ENCODE measurements around the gene VWA8. TPM values are rescaled to one million over a fixed set of nuclear protein-coding genes. Genes with fewer than 3 reads are reported as not detected.
A peak's percentile ranks its signal among the peaks of the same experiment; 100 is the strongest.
"Not testable (repeated sequence)": the region's sequence is repeated elsewhere in the genome, so short reads cannot be mapped to it uniquely, and the experiment has no call there.

Gene VWA8
- total RNA-seq, 1 experiment from 2014 or later, result 4.6 TPM

DNA sequence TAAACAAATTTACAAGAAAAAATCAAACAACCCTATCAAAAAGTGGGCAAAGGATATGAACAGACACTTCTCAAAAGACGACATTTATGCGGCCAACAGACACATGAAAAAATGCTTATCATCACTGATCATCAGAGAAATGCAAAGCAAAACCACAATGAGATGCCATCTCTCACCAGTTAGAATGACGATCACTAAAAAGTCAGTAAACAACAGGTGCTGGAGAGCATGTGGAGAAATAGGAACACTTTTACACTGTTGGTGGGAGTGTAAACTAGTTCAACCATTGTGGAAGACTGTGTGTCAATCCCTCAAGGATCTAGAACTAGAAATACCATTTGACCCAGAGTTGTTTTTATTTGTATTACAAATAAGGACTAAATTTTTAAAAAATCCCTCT lies 215.4 kb downstream of the VWA8 start:
- DNase-seq (ENCODE audit: low spot score), result not testable (repeated sequence)

DNA sequence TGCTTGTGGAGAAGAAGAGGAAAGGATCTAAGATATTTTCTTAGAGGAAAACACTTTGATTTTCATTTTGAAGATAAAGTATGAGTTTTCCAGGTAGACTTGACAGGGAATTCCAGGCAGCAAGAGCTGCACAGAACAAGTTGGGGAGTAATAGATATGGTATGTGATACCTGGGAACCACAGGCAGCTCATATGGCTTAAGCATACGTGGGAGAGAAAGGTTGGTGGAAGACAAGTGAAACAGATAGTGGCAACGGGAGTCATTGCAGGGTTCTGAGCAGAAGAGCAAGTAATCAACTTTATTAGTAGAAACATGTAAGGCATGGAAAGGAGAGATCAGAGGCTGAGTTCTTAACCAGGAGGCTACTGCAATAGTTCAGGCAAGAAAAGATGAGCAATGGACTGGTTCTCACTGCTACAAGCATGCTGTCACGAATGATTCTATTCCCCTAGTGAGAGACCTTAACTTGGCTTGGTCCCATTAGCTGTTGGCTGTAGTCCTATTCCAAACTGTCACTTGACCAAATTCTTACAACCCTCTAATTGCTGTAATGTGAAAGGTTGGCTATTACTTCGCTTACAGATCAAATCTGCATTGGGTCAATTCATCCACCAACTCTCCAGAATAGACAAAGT lies 217.9 kb downstream of the VWA8 start:
- no peak for DNase-seq (ENCODE audit: low spot score)

DNA sequence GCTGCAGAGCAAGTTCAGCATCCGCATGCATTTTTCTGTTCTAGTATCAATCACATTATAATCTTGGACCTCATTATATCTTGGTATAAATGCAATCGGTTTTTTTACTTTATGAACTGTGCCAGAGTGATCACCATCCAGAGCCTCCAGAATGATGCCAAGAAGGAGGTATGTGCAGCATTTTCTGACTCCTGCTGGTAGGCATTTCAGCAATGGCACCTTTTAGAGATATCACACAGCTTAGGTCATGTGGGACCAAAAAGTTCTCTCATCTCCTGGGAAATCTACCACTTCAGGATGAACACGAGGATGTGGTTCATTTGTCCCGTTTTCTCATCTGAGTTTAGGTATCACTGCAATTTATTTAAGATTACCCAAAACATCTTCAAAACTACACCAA lies 220.4 kb downstream of the VWA8 start:
- DNase-seq (ENCODE audit: low spot score), result no peak

DNA sequence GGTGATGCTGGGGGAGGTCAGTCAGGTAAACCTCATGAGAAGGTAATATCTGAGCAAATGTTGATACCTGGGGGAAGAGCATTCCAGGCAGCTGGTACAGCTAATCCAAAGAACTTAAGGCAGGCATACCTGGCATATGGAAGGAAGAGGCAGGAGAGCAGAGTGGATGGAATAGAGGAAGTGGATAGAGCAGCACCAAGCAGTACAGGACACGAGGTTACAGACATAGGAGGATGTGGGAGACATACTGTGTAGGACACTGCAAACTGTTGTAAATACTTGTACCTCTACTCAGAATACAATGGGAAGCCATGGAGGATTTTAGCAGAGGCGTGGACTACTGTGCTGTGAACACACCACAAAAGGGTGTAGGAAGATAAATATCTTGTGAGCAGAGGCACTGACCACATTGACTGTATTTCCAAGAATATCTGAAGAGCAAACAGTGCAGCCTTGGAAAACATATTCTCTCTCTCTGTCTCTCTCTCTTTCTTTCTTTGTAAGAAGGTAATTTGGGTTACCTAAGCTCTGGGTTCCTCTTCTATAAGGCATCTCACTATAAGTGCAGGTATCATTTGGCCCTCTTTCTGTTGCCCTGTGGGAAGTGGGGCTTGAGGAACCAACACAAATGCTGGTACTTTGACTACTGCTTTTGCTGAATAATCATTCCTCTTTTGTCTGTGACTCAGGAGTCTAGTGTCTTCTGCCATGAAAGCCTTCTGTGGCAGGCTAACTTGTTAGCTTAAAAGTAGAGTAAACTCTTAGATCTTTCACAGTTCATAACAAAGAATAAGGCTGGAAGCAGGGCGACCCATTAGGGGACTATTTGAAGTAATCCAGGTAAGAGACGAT lies 238.0 kb downstream of the VWA8 start:
- no peak for DNase-seq (ENCODE audit: low spot score)

DNA sequence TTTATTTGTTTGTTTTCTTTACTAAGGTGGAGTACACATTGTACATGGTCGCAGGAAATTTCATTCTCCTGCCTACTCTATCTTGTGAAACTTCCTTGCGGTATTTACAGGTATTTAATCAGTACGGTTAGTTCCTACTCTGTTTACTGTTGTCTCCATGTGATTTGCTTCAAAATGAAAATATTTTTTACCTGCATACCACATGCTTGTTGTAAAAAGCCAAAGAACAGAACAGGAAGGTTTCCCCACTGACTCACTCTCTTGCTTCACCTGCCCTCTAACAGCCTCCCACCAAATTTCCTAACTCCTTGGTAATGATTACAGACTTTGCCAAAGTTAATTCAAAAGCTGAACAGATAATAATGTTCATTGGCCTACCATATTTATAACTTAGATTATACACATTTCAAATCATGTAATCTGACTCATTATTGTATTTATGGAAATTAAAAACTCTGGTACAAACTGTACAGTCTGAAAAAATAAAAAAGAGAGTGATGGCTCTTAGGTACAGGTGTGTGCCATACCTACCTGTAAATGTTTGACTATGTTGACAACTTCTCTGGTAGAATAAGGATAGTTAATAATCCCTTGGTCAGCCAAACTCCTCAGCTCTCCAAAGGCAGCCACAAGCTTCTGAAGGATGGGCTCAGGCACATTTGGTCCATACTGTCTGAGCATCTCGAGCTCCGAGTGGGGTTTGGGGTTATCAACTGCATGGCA lies 239.9 kb downstream of the VWA8 start:
- no peak for DNase-seq (ENCODE audit: low spot score)

DNA sequence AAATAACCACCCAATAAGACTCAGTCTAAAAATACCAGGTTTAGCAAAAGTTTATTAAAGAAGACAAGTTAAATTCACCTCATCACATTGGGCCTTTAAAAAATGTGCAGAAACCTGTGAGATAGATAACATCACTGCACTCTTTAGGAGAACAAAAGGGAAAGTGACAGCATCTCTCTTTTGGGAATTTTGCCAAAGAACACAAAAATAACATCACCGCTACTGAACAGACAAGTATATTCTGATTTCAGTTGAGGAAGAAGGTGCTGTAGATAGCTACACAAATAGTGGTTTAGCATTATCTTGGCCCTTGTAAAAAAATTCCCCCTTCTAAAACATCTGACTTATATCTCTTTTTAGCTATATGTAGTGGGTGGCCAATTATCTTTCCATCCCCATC lies 244.7 kb downstream of the VWA8 start:
- DNase-seq (ENCODE audit: low spot score), result no peak

DNA sequence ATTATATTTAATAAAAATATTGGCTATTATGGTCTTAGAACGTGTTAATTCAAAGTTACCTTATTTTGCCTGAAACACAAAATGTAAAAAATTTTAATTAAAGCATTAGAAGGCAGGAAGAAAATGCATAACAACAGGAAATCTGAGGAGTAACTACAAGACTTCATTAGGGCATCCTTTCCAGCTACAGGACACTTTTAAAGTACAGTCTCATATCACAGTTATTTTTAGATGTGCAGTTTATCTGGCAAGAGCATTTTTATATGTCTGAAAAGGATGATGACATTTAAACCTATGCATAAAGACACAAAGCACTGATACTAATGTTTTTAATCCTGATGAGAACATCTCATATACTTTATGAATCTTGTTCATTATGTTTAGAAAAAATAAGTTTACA lies 247.5 kb downstream of the VWA8 start:
- DNase-seq (ENCODE audit: low spot score), result no peak

DNA sequence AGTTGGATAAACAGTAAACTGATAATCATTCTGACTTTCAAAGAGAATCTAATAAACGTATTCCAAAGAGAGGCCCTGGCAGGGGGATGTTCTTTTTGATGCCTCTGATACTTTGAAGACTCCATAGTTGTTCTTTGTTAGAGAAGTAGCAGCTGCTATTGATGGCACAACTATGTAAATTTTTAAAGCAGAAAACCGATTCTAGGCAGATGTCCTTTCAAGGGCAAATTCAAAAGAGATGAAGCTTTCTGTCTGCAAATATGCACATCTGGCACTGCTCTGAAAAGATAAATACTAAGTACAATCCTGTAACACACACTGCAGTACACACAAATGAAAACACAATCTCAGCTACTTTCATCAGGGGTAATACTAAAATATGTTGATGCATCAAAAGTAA lies 250.1 kb downstream of the VWA8 start:
- no peak for DNase-seq (ENCODE audit: low spot score)

DNA sequence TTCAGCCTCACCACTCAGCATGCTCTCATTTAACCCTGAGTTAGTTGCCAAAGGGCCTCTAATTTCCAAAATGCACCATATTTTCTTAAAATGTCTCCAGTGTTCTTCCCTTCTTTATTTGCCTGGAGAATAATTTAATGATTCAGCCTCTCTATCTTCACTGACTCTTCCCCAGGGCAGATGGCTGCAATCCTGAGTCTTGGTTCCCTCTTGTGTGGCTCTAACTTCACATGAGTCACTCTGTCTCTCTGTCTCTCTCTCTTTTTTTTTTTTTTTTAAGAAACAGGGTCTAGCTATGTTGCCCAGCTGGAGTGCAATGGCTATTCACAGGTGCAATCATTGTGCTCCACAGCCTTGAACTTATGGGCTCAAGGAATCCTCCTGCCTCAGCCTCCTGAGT lies 251.4 kb downstream of the VWA8 start:
- no peak for DNase-seq (ENCODE audit: low spot score)

DNA sequence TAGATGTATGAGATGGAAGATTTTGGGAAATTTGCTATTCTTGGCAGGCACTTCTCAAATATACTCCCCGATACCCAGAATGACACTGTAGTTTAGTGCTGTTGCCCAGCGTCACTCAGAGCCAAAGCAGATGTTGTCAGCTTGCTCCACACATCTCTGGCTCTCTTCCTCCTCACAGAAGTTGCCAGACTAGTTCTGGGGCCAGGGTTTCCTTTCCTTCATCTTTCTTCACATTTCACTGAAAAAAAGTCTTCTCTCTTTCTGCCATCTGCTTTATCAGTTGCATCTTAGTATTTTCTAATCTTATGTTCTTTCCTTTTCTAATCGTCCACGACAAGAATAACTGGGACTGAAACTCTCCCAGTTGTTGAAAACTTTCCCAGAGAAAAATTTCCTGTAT lies 252.2 kb downstream of the VWA8 start:
- no peak for DNase-seq (ENCODE audit: low spot score)

DNA sequence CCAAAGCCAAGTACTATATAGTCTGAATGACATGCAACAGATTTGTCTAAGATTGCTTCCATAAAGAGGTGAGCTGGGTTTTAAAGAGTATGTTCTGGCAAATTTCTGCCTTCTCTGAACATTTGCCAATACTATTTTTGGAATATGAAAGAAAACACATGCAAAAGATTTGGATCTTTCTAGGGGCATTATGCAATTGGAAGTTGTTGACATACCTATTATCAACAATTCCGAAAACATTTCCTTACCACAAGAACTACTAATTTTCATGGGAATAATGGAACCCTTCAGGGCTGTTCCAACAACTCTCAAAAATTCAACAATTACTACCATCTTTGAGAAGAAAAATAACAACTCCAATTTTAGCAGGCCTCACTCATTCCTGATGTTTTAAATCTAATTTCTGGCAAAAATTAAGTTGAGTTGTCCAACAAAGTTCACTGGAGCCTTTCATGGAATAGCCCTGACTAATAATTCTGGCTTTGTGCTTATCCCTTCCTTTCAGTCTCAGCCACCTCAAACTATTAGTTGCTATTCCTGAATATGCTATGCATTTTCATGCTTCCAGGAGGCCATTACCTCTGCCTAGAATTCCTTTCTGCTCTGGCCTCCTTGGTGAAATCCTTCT lies 253.6 kb downstream of the VWA8 start:
- DNase-seq (ENCODE audit: low spot score), result no peak

DNA sequence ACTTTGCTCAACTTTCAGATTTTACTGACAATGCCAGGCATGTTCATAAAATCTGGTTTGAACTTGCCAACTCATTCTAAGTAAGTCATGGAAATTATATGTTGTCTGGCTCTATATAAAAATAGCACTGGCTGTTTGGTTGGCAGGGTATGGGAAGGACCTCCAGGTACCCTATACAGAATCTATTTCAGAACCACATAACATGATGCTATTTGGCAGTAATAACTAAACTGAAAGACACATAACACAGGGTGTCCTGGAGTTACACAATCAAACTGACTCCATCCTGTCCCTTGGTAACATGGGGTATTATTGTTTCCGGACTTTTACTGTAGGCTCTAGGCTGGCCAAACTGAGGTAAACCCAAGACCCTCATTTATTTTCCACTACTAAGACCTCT lies 254.8 kb downstream of the VWA8 start:
- DNase-seq (ENCODE audit: low spot score), result no peak

DNA sequence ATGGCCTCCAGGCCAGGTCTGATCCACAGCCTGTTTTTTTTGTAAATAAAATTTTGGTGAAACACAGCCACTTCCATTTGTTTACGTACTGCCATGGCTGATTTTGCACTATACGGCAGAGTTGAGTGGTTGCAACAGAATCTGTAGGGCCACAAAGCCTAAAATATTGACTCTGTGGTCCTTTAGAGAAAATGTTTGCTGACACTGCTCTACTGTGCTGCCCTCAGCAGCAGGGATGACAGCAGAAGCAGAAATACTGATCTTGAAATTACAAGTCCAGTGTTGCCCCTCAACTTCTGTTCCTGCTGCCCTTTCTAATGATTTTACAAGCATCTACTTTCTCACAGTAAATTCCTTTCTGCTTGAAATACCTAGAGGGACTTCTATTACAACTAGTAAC lies 258.4 kb downstream of the VWA8 start:
- DNase-seq (ENCODE audit: low spot score), result no peak

DNA sequence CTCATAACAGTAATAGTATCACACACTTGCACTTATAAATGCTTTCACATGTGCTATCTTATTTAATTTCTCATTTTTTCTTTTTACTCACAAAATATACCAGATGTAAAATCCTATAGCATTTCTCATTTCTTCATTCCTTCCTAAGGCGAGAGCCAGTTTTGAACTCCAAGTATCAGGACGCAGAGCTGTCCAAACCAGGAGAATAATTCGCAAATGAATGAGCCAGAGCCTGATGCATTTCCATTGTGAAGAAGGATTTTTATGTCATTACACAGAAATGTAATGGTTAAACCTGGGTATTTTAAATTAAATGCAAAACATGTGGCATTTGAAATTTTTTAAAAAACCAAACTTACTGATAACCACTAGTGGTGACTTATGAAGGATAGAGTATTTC lies 259.2 kb downstream of the VWA8 start:
- DNase-seq (ENCODE audit: low spot score), result no peak

DNA sequence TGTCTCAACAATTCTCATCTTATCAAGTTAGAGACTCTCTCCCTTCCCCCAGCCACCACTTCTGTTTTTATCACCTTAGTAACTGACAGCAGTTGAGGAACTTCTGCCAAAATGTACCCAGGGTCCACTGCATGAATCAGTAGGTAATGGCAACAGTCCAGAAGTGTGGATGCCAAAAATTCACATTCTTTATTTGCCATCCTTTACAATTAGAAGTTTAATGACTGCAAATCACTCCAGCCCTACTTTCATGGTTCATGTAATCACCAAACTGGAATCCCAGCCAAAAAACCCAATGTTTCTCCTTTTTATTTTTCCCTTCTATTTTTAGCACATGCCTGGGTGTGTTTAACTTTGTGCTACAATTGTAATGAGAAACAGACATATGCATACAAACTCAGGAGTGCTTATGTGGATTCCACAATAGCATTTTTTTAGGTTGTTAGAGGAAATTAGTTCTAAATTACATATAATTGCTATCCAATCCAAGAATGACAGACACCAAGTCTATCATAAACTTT lies 260.1 kb downstream of the VWA8 start:
- peak; percentile 11 for DNase-seq (ENCODE audit: low spot score)

DNA sequence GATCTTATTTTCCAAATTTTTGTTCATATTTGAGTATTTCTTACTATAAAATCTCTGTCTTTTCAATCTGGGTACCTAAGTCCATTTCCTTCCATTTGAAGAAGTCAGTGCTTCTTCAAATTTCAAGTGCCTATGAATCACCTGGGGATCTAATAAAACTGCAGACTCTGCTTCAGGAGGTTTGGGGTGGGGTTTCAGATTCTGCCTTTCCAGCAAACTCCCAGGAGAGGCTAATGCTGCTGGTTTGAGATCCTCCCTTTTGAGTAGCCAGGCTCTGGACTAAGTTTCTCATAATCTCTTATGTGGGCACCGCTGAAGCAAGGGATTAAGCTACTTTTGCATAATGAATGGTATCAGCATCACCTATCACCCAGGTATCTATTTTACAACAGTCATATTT lies 261.1 kb downstream of the VWA8 start:
- no peak for DNase-seq (ENCODE audit: low spot score)

DNA sequence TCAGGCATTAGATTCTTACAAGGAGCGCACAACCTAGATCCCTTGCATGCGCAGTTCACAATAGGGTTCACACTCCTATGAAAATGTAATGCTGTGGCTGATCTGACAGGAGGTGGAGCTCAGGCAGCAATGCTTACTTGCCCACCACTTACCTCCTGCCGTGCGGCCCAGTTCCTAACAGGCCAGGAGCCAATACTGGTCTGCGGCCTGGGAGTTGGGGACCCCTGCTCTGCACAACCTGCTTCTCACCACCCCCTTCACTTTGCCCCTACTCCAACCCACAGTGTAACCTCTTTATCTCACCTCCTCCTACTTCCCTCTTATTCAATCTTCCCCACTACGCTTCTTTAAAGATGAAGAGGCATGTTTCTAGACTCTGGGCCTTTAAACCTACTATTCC lies 263.3 kb downstream of the VWA8 start:
- DNase-seq (ENCODE audit: low spot score), result no peak

DNA sequence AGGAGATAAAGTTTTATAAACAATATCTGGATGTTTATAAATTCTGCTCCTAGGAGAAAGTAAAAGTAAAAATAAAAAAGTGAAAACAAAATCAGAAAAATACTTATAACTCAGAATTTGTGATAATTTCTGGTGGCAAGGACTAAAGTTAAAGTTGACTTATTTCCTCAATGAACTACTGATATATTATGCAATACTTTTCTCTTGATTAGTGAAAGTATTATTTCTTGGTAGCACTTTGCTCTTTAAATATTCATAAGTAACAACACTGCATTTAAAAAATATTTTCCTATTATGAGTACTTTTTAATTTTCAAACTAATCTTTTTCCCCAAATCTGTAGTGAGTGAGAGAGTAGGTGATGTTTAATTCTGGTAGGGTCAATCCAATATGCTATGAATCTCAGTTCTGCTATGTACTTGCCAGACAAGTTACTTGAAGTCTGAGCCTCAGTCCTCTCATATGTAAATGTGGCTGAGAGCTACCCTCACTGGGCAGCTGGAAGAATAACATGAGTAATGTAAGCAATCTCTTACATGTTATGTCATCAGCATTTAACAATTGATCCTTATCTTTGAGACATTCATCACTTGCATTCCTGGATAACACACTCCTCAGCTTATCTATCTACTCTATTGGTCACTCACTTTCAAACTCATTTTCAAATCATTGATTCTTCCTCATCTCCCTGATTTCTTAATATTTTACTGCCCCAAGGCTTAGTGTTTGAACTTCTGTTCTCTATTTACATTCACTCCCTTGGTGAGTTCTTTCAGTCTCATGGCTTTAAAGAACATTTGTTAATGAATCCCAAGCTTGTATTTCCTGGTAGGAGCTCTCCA lies 264.5 kb downstream of the VWA8 start:
- DNase-seq (ENCODE audit: low spot score), result peak; percentile 39

DNA sequence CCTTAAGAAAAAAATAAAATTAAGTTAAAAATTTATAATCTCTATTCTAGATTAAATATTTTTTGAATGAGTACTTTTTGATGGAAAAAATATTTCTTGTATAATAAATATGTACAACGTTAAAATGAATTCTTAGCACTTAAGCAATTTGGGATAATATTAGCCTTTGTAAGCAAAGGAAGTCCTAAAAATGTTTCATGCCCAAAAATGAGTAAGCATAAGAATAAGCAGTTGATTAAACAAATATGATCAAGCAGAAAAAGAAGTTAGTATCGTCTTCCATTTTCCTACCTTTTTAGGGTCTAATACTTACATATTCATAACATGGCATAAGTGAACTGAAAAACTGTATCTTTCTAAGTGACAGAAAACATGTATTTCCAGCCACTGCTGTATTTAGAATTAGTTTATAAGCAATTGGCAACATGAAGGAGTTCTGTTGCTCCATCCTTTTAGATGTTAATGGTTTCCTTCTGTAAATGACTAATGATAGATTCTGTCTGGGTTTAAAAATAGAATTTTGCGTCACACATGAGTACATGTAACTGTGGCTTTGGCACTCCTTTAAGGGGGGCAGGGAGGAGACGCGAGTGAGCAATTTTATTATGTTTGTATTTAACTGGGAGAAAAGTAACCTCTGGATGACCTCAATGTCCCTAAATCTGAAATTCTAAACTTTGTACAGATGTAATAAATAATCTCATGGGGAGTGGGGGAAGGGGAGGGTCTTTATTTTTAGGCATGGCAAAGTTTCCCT lies 266.2 kb downstream of the VWA8 start:
- peak; percentile 80 for DNase-seq (ENCODE audit: low spot score)

DNA sequence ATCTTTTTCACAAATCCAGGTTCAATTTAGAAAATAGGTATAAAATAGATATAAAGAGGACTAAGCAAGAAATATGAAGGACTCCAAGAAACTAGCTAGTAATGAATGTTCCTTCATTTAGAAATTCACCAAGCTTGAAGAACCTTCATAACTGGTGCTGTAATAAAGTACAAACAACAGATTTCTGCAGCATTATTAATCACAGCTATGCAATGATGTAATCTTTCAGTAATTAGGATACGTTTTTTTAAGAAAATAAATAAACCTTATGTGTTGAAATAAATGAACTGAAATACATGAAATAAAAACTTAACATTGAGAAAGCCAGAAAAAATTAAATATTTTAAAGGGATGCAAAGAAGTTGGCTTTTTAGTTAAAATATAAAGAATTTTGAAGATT lies 267.5 kb downstream of the VWA8 start:
- no peak for DNase-seq (ENCODE audit: low spot score)

DNA sequence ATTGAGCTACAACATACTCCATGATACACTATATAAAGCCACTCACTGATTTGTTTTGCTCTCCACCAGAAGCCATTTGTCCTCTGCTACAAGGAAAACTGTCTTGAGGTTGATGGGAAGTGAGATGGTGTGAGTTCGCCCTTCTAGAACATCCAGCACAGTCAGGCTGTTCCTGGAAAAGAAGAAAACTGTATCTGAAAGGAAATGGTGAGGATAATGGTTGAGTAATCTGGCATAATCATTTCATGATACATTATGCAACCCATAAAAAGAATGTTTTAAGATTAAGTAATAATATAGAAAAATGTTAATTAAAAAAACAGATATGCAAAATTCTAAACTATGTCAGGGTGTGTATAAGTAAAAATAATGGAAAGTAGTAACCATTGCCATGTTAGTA lies 269.6 kb downstream of the VWA8 start:
- no peak for DNase-seq (ENCODE audit: low spot score)
